Measurements from ENCODE around the gene TCF4.

DNA sequence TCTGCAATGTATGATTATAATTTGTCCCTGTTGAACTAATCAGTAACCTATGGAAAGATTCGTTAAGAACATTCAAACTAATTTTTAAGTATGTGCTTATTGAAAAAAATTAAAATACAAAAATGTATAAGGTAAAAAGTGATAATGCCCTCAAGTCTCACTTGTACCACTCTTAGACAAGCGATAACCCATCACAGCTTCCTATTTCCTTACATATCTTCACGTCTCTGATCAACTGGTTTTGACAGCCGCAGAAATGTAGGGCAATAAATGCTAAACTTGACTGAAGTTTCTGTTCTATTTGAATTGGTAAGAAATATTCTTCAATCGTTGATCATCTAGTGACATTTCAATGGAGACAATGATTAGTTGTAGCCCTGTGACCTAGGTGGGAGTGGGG, 112.5 kb downstream of the TCF4 start:
- TF ChIP-seq ZNF8 (CRISPR knock-in tag; IDR thresholded peaks at IDR 0.05) (no peak), ZFP30 (CRISPR knock-in tag; IDR thresholded peaks at IDR 0.05) (no peak), ZFP3 (CRISPR knock-in tag; IDR thresholded peaks at IDR 0.05) (no peak)
- TF ChIP-seq, protein P1, sequence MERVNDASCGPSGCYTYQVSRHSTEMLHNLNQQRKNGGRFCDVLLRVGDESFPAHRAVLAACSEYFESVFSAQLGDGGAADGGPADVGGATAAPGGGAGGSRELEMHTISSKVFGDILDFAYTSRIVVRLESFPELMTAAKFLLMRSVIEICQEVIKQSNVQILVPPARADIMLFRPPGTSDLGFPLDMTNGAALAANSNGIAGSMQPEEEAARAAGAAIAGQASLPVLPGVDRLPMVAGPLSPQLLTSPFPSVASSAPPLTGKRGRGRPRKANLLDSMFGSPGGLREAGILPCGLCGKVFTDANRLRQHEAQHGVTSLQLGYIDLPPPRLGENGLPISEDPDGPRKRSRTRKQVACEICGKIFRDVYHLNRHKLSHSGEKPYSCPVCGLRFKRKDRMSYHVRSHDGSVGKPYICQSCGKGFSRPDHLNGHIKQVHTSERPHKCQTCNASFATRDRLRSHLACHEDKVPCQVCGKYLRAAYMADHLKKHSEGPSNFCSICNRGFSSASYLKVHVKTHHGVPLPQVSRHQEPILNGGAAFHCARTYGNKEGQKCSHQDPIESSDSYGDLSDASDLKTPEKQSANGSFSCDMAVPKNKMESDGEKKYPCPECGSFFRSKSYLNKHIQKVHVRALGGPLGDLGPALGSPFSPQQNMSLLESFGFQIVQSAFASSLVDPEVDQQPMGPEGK (CRISPR knock-in tag; IDR thresholded peaks at IDR 0.05; ENCODE audit: borderline replicate concordance): no peak

Measured in SK-N-SH treated with all-trans-retinoic acid at 6 μM for 48 hours (cell line).